Measurements from ENCODE around the gene CLHC1.
A peak's percentile ranks its signal among the peaks of the same experiment; 100 is the strongest.

Gene CLHC1

DNA sequence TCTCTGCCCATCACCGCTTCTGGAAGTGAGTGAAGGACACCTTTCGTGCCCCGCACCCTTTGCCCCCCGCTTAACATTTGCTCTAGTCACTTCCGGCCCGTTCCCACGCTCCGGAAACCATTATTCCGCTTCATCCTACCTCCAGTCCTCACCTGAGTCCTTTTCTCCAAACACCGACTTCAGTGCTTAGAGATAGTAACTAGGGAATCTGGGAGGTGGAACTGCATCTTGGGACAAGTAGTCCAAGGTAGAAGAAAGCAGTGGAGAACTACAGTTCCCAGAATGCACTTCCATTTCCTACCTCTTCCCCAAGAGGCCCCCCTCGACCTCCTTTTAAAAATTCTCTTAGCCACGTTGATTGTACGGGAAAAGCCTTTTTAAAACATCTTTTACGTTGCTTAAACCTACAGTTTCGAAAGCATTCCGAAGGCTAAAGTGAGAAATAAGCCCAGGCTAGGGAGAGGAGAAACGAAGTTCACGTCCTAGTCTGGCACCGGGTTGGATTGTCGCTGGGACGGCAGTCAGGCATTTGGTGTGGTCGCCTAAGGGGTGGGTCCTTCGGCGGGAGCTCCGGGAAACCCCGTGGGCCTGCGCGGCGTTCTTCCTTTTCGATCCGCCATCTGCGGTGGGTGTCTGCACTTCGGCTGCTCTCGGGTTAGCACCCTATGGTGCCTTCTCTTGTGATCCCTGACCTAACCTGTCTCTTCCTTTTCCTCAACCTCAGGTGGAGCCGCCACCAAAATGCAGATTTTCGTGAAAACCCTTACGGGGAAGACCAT is at the start of gene CLHC1, which contains the start of gene RPS27A (continued):
- TF ChIP-seq ZNF37A (tag by site-specific recombination; IDR thresholded peaks at IDR 0.05) (no peak), ZNF629 (tag by site-specific recombination; IDR thresholded peaks at IDR 0.05) (peak; percentile 39; the same call in 1 of the 2 replicates), ATF2 (tag by site-specific recombination; IDR thresholded peaks at IDR 0.05; ENCODE audit: low read depth) (no peak), GLIS2 (tag by site-specific recombination; IDR thresholded peaks at IDR 0.05) (peak; percentile 65), REST (tag by site-specific recombination; IDR thresholded peaks at IDR 0.05) (no peak), ZXDB (tag by site-specific recombination; IDR thresholded peaks at IDR 0.05) (peak; percentile 100), ZNF391 (tag by site-specific recombination; IDR thresholded peaks at IDR 0.05; ENCODE audit: borderline replicate concordance, low read depth) (no peak; the same call in 1 of the 2 replicates), ZSCAN5A (tag by site-specific recombination; IDR thresholded peaks at IDR 0.05) (no peak), WT1 (tag by site-specific recombination; IDR thresholded peaks at IDR 0.05) (no peak), ZNF785 (tag by site-specific recombination; IDR thresholded peaks at IDR 0.05) (no peak), ZNF132 (tag by site-specific recombination; IDR thresholded peaks at IDR 0.05; ENCODE audit: borderline replicate concordance) (no peak), SCRT2 (tag by site-specific recombination; IDR thresholded peaks at IDR 0.05) (no peak), ZNF280D (tag by site-specific recombination; IDR thresholded peaks at IDR 0.05) (no peak), KLF1 (tag by site-specific recombination; IDR thresholded peaks at IDR 0.05) (no peak), HOXC10 (CRISPR knock-in tag; IDR thresholded peaks at IDR 0.05) (no peak), ZNF404 (tag by site-specific recombination; IDR thresholded peaks at IDR 0.05) (no peak), SP3 (tag by site-specific recombination; IDR thresholded peaks at IDR 0.05) (peak; percentile 84), ZNF623 (tag by site-specific recombination; IDR thresholded peaks at IDR 0.05) (no peak), ZNF426 (tag by site-specific recombination; IDR thresholded peaks at IDR 0.05) (no peak), ZNF571 (tag by site-specific recombination; IDR thresholded peaks at IDR 0.05) (no peak), HIC1 (tag by site-specific recombination; IDR thresholded peaks at IDR 0.05) (no peak)
- TF ChIP-seq, protein P1, sequence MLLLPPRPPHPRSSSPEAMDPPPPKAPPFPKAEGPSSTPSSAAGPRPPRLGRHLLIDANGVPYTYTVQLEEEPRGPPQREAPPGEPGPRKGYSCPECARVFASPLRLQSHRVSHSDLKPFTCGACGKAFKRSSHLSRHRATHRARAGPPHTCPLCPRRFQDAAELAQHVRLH (tag by site-specific recombination; IDR thresholded peaks at IDR 0.05), result peak; percentile 98
- TF ChIP-seq, protein P2, sequence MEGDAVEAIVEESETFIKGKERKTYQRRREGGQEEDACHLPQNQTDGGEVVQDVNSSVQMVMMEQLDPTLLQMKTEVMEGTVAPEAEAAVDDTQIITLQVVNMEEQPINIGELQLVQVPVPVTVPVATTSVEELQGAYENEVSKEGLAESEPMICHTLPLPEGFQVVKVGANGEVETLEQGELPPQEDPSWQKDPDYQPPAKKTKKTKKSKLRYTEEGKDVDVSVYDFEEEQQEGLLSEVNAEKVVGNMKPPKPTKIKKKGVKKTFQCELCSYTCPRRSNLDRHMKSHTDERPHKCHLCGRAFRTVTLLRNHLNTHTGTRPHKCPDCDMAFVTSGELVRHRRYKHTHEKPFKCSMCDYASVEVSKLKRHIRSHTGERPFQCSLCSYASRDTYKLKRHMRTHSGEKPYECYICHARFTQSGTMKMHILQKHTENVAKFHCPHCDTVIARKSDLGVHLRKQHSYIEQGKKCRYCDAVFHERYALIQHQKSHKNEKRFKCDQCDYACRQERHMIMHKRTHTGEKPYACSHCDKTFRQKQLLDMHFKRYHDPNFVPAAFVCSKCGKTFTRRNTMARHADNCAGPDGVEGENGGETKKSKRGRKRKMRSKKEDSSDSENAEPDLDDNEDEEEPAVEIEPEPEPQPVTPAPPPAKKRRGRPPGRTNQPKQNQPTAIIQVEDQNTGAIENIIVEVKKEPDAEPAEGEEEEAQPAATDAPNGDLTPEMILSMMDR (tag by site-specific recombination; IDR thresholded peaks at IDR 0.05), result no peak
- TF ChIP-seq, protein P3, sequence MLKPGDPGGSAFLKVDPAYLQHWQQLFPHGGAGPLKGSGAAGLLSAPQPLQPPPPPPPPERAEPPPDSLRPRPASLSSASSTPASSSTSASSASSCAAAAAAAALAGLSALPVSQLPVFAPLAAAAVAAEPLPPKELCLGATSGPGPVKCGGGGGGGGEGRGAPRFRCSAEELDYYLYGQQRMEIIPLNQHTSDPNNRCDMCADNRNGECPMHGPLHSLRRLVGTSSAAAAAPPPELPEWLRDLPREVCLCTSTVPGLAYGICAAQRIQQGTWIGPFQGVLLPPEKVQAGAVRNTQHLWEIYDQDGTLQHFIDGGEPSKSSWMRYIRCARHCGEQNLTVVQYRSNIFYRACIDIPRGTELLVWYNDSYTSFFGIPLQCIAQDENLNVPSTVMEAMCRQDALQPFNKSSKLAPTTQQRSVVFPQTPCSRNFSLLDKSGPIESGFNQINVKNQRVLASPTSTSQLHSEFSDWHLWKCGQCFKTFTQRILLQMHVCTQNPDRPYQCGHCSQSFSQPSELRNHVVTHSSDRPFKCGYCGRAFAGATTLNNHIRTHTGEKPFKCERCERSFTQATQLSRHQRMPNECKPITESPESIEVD (tag by site-specific recombination; IDR thresholded peaks at IDR 0.05), result no peak

Data from HEK293 (cell line).